HEK293 (cell line): ENCODE data around the gene AGAP1.

Experiments used
- CTCF ChIP-seq: fragments of 450-650 bp; formaldehyde crosslinking; IDR thresholded peaks from 2 replicates; pipeline ENCODE4 v1.5.1; 2016; ENCODE audit warnings: missing biosample characterization, missing genetic modification characterization
- HOXD13 ChIP-seq: sonication (generic); formaldehyde crosslinking; IDR thresholded peaks from 2 replicates; pipeline ENCODE4 v1.8.0; 2022; ENCODE audit warnings: missing genetic modification reagents, borderline replicate concordance
- KLF16 ChIP-seq: fragments of 450-650 bp; formaldehyde crosslinking; IDR thresholded peaks from 2 replicates; pipeline ENCODE4 v1.5.1; 2017; ENCODE audit warnings: missing biosample characterization, missing genetic modification characterization
- REST ChIP-seq: fragments of 450-650 bp; formaldehyde crosslinking; IDR thresholded peaks from 2 replicates; pipeline ENCODE4 v1.5.1; 2016; ENCODE audit warnings: missing biosample characterization, missing genetic modification characterization
- ZNF155 ChIP-seq: fragments of 450-650 bp; formaldehyde crosslinking; IDR thresholded peaks from 2 replicates; pipeline ENCODE4 v1.5.1; 2016; ENCODE audit warnings: missing biosample characterization, missing genetic modification characterization
- ZNF175 ChIP-seq: fragments of 450-650 bp; formaldehyde crosslinking; IDR thresholded peaks from 2 replicates; pipeline ENCODE4 v1.5.1; 2016; ENCODE audit warnings: missing biosample characterization, missing genetic modification characterization
- ZNF324 ChIP-seq: fragments of 450-650 bp; formaldehyde crosslinking; IDR thresholded peaks from 2 replicates; pipeline ENCODE4 v1.5.1; 2016; ENCODE audit warnings: missing biosample characterization, missing genetic modification characterization
- ZNF366 ChIP-seq: fragments of 450-650 bp; formaldehyde crosslinking; conservative IDR thresholded peaks from 2 replicates; pipeline ENCODE4 v1.5.1; 2016; ENCODE audit warnings: missing biosample characterization, missing genetic modification characterization
- ZNF391 ChIP-seq: fragments of 450-650 bp; formaldehyde crosslinking; IDR thresholded peaks from 2 replicates; pipeline ENCODE4 v1.5.1; 2016; ENCODE audit warnings: low read depth, missing biosample characterization, missing genetic modification characterization, borderline replicate concordance
- TF ChIP-seq, protein P1 (sequence below): fragments of 450-650 bp; formaldehyde crosslinking; IDR thresholded peaks from 2 replicates; pipeline ENCODE4 v1.5.1; 2016; ENCODE audit warnings: missing biosample characterization, missing genetic modification characterization
- TF ChIP-seq, protein P2 (sequence below): fragments of 450-650 bp; formaldehyde crosslinking; IDR thresholded peaks from 2 replicates; pipeline ENCODE4 v1.5.1; 2016; ENCODE audit warnings: missing biosample characterization, missing genetic modification characterization

- TF ChIP-seq ZNF324 = no peak
- no peak for TF ChIP-seq CTCF (tag by site-specific recombination)
- TF ChIP-seq ZNF155 (tag by site-specific recombination) = no peak
- TF ChIP-seq, protein P1, sequence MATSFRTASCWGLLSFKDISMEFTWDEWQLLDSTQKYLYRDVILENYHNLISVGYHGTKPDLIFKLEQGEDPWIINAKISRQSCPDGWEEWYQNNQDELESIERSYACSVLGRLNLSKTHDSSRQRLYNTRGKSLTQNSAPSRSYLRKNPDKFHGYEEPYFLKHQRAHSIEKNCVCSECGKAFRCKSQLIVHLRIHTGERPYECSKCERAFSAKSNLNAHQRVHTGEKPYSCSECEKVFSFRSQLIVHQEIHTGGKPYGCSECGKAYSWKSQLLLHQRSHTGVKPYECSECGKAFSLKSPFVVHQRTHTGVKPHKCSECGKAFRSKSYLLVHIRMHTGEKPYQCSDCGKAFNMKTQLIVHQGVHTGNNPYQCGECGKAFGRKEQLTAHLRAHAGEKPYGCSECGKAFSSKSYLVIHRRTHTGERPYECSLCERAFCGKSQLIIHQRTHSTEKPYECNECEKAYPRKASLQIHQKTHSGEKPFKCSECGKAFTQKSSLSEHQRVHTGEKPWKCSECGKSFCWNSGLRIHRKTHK (tag by site-specific recombination) = no peak
- TF ChIP-seq REST = no peak
- TF ChIP-seq, protein P2, sequence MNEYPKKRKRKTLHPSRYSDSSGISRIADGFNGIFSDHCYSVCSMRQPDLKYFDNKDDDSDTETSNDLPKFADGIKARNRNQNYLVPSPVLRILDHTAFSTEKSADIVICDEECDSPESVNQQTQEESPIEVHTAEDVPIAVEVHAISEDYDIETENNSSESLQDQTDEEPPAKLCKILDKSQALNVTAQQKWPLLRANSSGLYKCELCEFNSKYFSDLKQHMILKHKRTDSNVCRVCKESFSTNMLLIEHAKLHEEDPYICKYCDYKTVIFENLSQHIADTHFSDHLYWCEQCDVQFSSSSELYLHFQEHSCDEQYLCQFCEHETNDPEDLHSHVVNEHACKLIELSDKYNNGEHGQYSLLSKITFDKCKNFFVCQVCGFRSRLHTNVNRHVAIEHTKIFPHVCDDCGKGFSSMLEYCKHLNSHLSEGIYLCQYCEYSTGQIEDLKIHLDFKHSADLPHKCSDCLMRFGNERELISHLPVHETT (tag by site-specific recombination) = no peak
- TF ChIP-seq HOXD13 (CRISPR knock-in tag) = no peak
- TF ChIP-seq KLF16 (tag by site-specific recombination) = no peak
- no peak for TF ChIP-seq ZNF175 (tag by site-specific recombination)
- TF ChIP-seq ZNF391 (tag by site-specific recombination) = no peak
- TF ChIP-seq ZNF366 (tag by site-specific recombination) = no peak
Measured at GRCh38 chr2:236015171-236015570, 521.3 kb downstream of the AGAP1 start.
